Measurements from ENCODE around the gene CAPN1. TPM values are rescaled to one million over a fixed set of nuclear protein-coding genes. Genes with fewer than 3 reads are reported as not detected.

Gene CAPN1
- polyA plus RNA-seq, 2 of the 4 experiments (the other 2 are of a cell fraction): 63.7 to 93.1 TPM

DNA sequence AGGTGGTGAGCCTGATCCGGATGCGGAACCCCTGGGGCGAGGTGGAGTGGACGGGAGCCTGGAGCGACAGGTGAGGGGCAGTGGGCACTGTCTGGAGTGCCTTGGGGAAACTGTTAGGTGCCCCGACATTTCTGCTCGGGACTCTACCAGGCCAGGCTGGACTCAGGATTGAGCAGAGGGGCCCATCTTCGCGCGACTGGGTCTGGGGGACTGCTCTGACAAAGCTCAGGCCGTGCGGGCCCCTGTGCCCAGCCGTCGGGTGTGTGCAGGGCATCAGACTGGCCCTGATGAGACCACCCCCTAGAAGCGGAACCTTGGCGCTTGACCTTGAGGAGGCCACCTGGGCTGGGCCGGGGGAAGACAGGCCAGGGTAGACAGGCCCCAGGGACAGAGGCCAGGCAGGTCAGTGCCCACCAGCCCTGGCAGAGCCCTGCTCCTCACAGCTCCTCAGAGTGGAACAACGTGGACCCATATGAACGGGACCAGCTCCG lies 6.3 kb downstream of the CAPN1 start:
- no peak for ATAC-seq
- Histone ChIP-seq H3K27ac (no peak overlapping the region), H3K4me2 (no peak overlapping the region), H3K9me3 (no peaks in the 10 kb centered on the region), H3K4me1 (peaks cover 5% of the 10 kb centered on the region; the same call in 2 of the 3 replicates), H3K4me3 (no peak overlapping the region)
- WGBS (ENCODE audit: missing lambda C conversion rate): 91% methylated on average over 13 of the region's 20 CpGs
- no peak for DNase-seq (ENCODE audit: low read depth in 1 of 2, low spot score in 1 of 2)
- FAIRE-seq: no peak
- TF ChIP-seq PHF8 (IDR thresholded peaks at IDR 0.05; ENCODE audit: borderline replicate concordance, low read depth): no peak
- no peak for TF ChIP-seq RAD21 (conservative IDR thresholded peaks at IDR 0.05 in 1 of 2, IDR thresholded peaks at IDR 0.05 in 1 of 2)
- no peak for TF ChIP-seq KDM5A (IDR thresholded peaks at IDR 0.05)
- no peak for TF ChIP-seq CHD2 (IDR thresholded peaks at IDR 0.05; ENCODE audit: low read length, partially characterized antibody)
- TF ChIP-seq NPAS2 (CRISPR knock-in tag; IDR thresholded peaks at IDR 0.05; ENCODE audit: borderline replicate concordance): no peak
- TF ChIP-seq, protein P1, sequence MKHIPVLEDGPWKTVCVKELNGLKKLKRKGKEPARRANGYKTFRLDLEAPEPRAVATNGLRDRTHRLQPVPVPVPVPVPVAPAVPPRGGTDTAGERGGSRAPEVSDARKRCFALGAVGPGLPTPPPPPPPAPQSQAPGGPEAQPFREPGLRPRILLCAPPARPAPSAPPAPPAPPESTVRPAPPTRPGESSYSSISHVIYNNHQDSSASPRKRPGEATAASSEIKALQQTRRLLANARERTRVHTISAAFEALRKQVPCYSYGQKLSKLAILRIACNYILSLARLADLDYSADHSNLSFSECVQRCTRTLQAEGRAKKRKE (CRISPR knock-in tag; IDR thresholded peaks at IDR 0.05; ENCODE audit: low read depth): no peak
- TF ChIP-seq ESRRA (IDR thresholded peaks at IDR 0.05; ENCODE audit: borderline replicate concordance, low read length): no peak
- TF ChIP-seq HOXB13 (CRISPR knock-in tag; IDR thresholded peaks at IDR 0.05; ENCODE audit: low read depth): no peak
- TF ChIP-seq GATA3 (IDR thresholded peaks at IDR 0.05; ENCODE audit: borderline replicate concordance): no peak
- TF ChIP-seq CEBPB (IDR thresholded peaks at IDR 0.05): no peak
- TF ChIP-seq, protein P2, sequence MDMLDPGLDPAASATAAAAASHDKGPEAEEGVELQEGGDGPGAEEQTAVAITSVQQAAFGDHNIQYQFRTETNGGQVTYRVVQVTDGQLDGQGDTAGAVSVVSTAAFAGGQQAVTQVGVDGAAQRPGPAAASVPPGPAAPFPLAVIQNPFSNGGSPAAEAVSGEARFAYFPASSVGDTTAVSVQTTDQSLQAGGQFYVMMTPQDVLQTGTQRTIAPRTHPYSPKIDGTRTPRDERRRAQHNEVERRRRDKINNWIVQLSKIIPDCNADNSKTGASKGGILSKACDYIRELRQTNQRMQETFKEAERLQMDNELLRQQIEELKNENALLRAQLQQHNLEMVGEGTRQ (IDR thresholded peaks at IDR 0.05): no peak
- no peak for TF ChIP-seq FOSL2 (IDR thresholded peaks at IDR 0.05)
- no peak for TF ChIP-seq FOSL2 (CRISPR knock-in tag; IDR thresholded peaks at IDR 0.05)
- TF ChIP-seq ZNF302 (CRISPR knock-in tag; IDR thresholded peaks at IDR 0.05): no peak
- TF ChIP-seq SMC3 (IDR thresholded peaks at IDR 0.05): no peak
- TF ChIP-seq JUNB (IDR thresholded peaks at IDR 0.05): no peak
- no peak for TF ChIP-seq NR3C1 (IDR thresholded peaks at IDR 0.05)
- no peak for TF ChIP-seq TP53 (CRISPR knock-in tag; IDR thresholded peaks at IDR 0.05)
- CTCF ChIA-PET: interaction anchor here (1.0 to 1.3 kb wide), 2 partner anchors 16 to 17 kb away, joined by 3 read pairs; no protein-coding TSS in a partner anchor
- POLR2A ChIA-PET: no interaction called here

DNA sequence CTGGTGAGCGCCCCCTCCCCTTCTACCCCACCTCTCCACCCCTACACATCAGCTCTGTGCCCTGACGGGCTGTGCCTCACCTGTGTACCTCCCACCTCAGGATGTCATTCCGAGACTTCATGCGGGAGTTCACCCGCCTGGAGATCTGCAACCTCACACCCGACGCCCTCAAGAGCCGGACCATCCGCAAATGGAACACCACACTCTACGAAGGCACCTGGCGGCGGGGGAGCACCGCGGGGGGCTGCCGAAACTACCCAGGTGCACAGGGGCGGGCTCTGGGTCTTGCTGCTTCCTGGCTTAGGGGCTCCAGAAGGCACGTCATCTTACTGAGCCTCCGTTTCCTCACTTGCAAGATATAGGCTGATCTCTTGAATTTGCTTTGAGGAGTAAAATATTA lies 6.8 kb downstream of the CAPN1 start:
- peaks cover under 1% of the 10 kb centered on the region; the same call in 2 of the 3 replicates for H3K4me1 ChIP-seq
- no peaks in the 10 kb centered on the region for H3K9me3 ChIP-seq
- no peak overlapping the region for H3K27ac ChIP-seq
- no peak for TF ChIP-seq POLR2AphosphoS2 (conservative IDR thresholded peaks at IDR 0.05; ENCODE audit: low read length)
- no peak for TF ChIP-seq MAZ (IDR thresholded peaks at IDR 0.05; ENCODE audit: borderline replicate concordance, low read depth, low read length)
- no peak for TF ChIP-seq CBX8 (IDR thresholded peaks at IDR 0.05)
- no peak for TF ChIP-seq TP53 (CRISPR knock-in tag; IDR thresholded peaks at IDR 0.05)
- TF ChIP-seq RAD21 (conservative IDR thresholded peaks at IDR 0.05 in 1 of 2, IDR thresholded peaks at IDR 0.05 in 1 of 2): no peak
- no peak for TF ChIP-seq NPAS2 (CRISPR knock-in tag; IDR thresholded peaks at IDR 0.05; ENCODE audit: borderline replicate concordance)
- TF ChIP-seq POLR2A (IDR thresholded peaks at IDR 0.05; ENCODE audit: low read length): no peak
- no peak for TF ChIP-seq NFE2L2 (conservative IDR thresholded peaks at IDR 0.05; ENCODE audit: low read length)
- TF ChIP-seq, protein P3, sequence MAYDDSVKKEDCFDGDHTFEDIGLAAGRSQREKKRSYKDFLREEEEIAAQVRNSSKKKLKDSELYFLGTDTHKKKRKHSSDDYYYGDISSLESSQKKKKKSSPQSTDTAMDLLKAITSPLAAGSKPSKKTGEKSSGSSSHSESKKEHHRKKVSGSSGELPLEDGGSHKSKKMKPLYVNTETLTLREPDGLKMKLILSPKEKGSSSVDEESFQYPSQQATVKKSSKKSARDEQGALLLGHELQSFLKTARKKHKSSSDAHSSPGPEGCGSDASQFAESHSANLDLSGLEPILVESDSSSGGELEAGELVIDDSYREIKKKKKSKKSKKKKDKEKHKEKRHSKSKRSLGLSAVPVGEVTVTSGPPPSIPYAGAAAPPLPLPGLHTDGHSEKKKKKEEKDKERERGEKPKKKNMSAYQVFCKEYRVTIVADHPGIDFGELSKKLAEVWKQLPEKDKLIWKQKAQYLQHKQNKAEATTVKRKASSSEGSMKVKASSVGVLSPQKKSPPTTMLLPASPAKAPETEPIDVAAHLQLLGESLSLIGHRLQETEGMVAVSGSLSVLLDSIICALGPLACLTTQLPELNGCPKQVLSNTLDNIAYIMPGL (CRISPR knock-in tag; IDR thresholded peaks at IDR 0.05; ENCODE audit: borderline replicate concordance): no peak
- no peak for TF ChIP-seq ZC3H11A (IDR thresholded peaks at IDR 0.05)
- no peak for TF ChIP-seq HOXB5 (CRISPR knock-in tag; IDR thresholded peaks at IDR 0.05)
- TF ChIP-seq CBX2 (IDR thresholded peaks at IDR 0.05; ENCODE audit: borderline replicate concordance, low read depth): no peak
- TF ChIP-seq, protein P4, sequence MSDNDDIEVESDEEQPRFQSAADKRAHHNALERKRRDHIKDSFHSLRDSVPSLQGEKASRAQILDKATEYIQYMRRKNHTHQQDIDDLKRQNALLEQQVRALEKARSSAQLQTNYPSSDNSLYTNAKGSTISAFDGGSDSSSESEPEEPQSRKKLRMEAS (IDR thresholded peaks at IDR 0.05): no peak
- no peak for TF ChIP-seq FOSB (CRISPR knock-in tag; IDR thresholded peaks at IDR 0.05)
- no peak for TF ChIP-seq RNF2 (IDR thresholded peaks at IDR 0.05; ENCODE audit: borderline replicate concordance, low read depth)
- no peak for TF ChIP-seq HDAC2 (IDR thresholded peaks at IDR 0.05)
- TF ChIP-seq, protein P5, sequence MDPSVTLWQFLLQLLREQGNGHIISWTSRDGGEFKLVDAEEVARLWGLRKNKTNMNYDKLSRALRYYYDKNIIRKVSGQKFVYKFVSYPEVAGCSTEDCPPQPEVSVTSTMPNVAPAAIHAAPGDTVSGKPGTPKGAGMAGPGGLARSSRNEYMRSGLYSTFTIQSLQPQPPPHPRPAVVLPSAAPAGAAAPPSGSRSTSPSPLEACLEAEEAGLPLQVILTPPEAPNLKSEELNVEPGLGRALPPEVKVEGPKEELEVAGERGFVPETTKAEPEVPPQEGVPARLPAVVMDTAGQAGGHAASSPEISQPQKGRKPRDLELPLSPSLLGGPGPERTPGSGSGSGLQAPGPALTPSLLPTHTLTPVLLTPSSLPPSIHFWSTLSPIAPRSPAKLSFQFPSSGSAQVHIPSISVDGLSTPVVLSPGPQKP (IDR thresholded peaks at IDR 0.05; ENCODE audit: low read depth, low read length): no peak
- TF ChIP-seq, protein P6, sequence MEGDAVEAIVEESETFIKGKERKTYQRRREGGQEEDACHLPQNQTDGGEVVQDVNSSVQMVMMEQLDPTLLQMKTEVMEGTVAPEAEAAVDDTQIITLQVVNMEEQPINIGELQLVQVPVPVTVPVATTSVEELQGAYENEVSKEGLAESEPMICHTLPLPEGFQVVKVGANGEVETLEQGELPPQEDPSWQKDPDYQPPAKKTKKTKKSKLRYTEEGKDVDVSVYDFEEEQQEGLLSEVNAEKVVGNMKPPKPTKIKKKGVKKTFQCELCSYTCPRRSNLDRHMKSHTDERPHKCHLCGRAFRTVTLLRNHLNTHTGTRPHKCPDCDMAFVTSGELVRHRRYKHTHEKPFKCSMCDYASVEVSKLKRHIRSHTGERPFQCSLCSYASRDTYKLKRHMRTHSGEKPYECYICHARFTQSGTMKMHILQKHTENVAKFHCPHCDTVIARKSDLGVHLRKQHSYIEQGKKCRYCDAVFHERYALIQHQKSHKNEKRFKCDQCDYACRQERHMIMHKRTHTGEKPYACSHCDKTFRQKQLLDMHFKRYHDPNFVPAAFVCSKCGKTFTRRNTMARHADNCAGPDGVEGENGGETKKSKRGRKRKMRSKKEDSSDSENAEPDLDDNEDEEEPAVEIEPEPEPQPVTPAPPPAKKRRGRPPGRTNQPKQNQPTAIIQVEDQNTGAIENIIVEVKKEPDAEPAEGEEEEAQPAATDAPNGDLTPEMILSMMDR (IDR thresholded peaks at IDR 0.05): no peak
- WGBS (ENCODE audit: missing lambda C conversion rate): 97% methylated on average over 7 of the region's 18 CpGs
- ChIA-PET POLR2A (no interaction called here), CTCF (interaction anchor here (1.0 to 1.3 kb wide), 2 partner anchors 15 to 17 kb away, joined by 3 read pairs; no protein-coding TSS in a partner anchor)
- DNase-seq (ENCODE audit: low read depth in 1 of 2, low spot score in 1 of 2) (no peak), FAIRE-seq (no peak), ATAC-seq (no peak)
- no peak overlapping the region for H3K4me2 ChIP-seq
- no peak overlapping the region for H3K4me3 ChIP-seq

All from A549 (cell line).